ENCODE measurements around the gene PRR23B. TPM values are rescaled to one million over a fixed set of nuclear protein-coding genes. Genes with fewer than 3 reads are reported as not detected.
"Not testable (repeated sequence)": the region's sequence is repeated elsewhere in the genome, so short reads cannot be mapped to it uniquely, and the experiment has no call there.

The PRR23B gene
- total RNA-seq, 1 donor from 2014 or later, result not detected

GRCh38 chr3:139032326-139033002 lies 11.7 kb upstream of the PRR23B start:
- H3K4me3 ChIP-seq (ENCODE audit: low read depth, low read length), result no peak overlapping the region
- DNase-seq (ENCODE audit: low read depth), result no peak
- TF ChIP-seq CTCF (conservative IDR thresholded peaks at IDR 0.05; ENCODE audit: low read depth, low read length), result no peak

- DNase-seq (ENCODE audit: low read depth); H3K4me3 ChIP-seq (ENCODE audit: low read depth, low read length): not testable (repeated sequence)
Observed at GRCh38 chr3:139030576-139030975, 9.8 kb upstream of the PRR23B start.

- DNase-seq (ENCODE audit: low read depth), result no peak
- no peak for TF ChIP-seq CTCF (conservative IDR thresholded peaks at IDR 0.05; ENCODE audit: low read depth, low read length)
Observed at GRCh38 chr3:139024968-139025367, 4.2 kb upstream of the PRR23B start.

DNA sequence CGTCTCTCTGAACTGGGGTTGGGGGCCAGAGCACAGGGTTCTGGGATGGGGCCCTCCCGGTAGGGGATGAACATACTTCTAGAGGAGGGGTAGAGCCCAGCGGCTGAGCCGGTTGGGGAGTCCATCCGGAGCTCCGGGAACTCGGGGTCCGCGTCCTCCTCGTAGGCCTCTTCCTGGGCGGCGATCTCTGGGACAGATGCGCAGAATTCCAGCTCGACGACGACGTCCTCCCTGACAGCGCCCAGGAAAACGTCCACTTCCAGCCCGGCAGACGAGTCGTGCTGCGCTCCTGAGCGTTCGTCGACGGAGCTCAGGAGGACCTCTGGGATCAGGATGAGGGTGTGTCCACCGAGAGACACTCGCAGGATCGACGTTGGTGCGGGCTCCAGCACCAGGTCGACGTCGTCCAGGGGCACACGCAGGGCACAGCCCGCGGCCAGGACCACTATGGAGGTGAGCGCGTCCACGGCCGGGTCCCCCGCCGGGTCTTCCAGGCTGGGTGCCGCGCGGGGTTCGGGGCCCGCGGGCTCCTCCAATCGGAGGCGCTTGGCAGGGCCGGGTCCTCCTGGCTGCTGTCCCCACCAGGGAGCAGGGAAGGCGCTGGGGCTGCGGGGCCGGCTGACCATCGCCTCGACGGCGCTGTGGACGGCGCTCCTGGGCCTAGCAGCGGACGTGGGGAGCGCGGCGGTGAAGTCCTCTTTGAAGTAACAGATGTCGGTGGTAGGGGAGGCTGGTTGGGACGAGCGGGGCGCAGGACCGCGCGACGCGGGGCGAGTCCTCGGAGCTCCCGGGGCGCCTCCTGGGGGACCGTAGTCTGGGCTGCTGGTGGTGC lies 474 bp downstream of the PRR23B start:
- no peak for TF ChIP-seq CTCF (conservative IDR thresholded peaks at IDR 0.05; ENCODE audit: low read depth, low read length)
- no peak overlapping the region for H3K4me3 ChIP-seq (ENCODE audit: low read depth, low read length)

More at GRCh38 chr3:139024968-139025367, 4.2 kb upstream of the PRR23B start:
- H3K4me3 ChIP-seq (ENCODE audit: low read depth, low read length), result no peak overlapping the region

DNA sequence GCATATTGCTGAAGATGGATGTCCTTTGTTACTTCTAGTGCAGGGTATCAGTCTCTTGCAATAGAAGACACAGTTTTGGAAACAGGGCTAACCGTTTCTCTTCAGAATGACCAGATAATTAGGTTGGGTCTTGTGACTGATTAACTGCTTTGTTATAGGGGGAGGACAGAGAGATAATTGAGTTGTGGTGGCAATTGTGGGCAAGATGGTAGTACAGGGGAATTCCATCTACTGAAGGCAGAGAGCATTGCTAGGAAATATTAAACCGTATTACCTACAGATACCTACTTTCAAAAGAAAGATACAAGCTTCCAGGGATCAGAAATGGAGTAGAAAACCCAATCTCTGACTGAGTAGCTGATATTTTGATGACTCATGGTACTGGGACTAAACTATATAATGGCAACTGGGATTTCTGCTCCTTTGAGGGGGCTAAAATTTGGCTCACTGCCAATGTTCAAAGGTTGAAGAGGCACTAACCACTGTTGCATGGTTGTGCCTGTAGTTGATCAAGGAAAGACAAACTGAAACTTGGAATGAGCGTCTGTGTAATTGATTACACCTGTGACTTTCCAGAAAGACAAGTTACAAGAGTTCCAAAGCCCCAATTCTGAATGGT lies 4.2 kb downstream of the PRR23B start:
- H3K4me3 ChIP-seq (ENCODE audit: low read depth, low read length), result no peak overlapping the region
- DNase-seq (ENCODE audit: low read depth), result no peak
- TF ChIP-seq CTCF (conservative IDR thresholded peaks at IDR 0.05; ENCODE audit: low read depth, low read length), result no peak

More for the DNA sequence above, 474 bp downstream of the PRR23B start:
- DNase-seq (ENCODE audit: low read depth), result no peak

- no peak within 1 kb of the TSS for H3K4me3 ChIP-seq (ENCODE audit: low read depth, low read length)
- no peak for DNase-seq (ENCODE audit: low read depth)
- TF ChIP-seq CTCF (conservative IDR thresholded peaks at IDR 0.05; ENCODE audit: low read depth, low read length), result no peak
Observed at GRCh38 chr3:139006051-139006716, 14.5 kb downstream of the PRR23B start, which contains the start of gene PRR23A. PRR23A (minus strand) TSS chr3:139006268; CDS start chr3:139006268, 0 bp downstream.

All from epithelial cell of proximal tubule (primary cell).